ENCODE results near the gene ADTRP. TPM values are rescaled to one million over a fixed set of nuclear protein-coding genes. Genes with fewer than 3 reads are reported as not detected.

ADTRP gene
- total and polyA plus RNA-seq, 10 of the 15 experiments (the other 5 are each of a cell fraction or from before 2014, with no cell fraction given) = 0.10 to 2.6 (median 2.1) TPM

- TF ChIP-seq REST (IDR thresholded peaks at IDR 0.05; ENCODE audit: low read depth, low read length) = 0 out of 2 replicates have a peak, but pooled peaks have one; percentile 10
- no peak for TF ChIP-seq SRF (IDR thresholded peaks at IDR 0.05; ENCODE audit: low read depth in 2 of 2, low read length in 2 of 2)
- TF ChIP-seq ZNF24 (IDR thresholded peaks at IDR 0.05) = peak; percentile 75
- TF ChIP-seq TCF7 (IDR thresholded peaks at IDR 0.05; ENCODE audit: borderline replicate concordance) = no peak
- peak in 1 of 2 experiments; percentile 72; a peak in 2 of 4 replicates for TF ChIP-seq ETV6 (conservative IDR thresholded peaks at IDR 0.05 in 1 of 2, IDR thresholded peaks at IDR 0.05 in 1 of 2; ENCODE audit: borderline replicate concordance in 1 of 2, low read depth in 1 of 2)
- peak; percentile 34 for TF ChIP-seq TAF1 (IDR thresholded peaks at IDR 0.05; ENCODE audit: borderline replicate concordance, low read depth, low read length)
- no peak for TF ChIP-seq USF1 (IDR thresholded peaks at IDR 0.05; ENCODE audit: borderline replicate concordance, extremely low read length, insufficient read depth, low read depth, low read length)
- TF ChIP-seq TARDBP (IDR thresholded peaks at IDR 0.05; ENCODE audit: borderline replicate concordance) = no peak
- TF ChIP-seq SMARCA5 (IDR thresholded peaks at IDR 0.05) = peak; percentile 71
- no peak for TF ChIP-seq ZNF207 (IDR thresholded peaks at IDR 0.05; ENCODE audit: borderline replicate concordance)
- TF ChIP-seq MTA3 (IDR thresholded peaks at IDR 0.05; ENCODE audit: borderline replicate concordance, low read length) = peak; percentile 87
- 0 out of 2 replicates have a peak, but pooled peaks have one; percentile 16 for TF ChIP-seq MXI1 (IDR thresholded peaks at IDR 0.05; ENCODE audit: low read depth, low read length)
- no peak for TF ChIP-seq ZNF384 (IDR thresholded peaks at IDR 0.05; ENCODE audit: borderline replicate concordance, low read depth, low read length)
- no peak for TF ChIP-seq HCFC1 (IDR thresholded peaks at IDR 0.05; ENCODE audit: low read length)
- TF ChIP-seq RCOR1 (conservative IDR thresholded peaks at IDR 0.05; ENCODE audit: low read depth, low read length) = no peak
- TF ChIP-seq MAX (IDR thresholded peaks at IDR 0.05; ENCODE audit: low read depth, low read length) = no peak
- peak; percentile 71 for TF ChIP-seq NR2F1 (conservative IDR thresholded peaks at IDR 0.05)
- TF ChIP-seq BCL3 (IDR thresholded peaks at IDR 0.05; ENCODE audit: borderline replicate concordance, insufficient read depth, low read depth, low read length, poor library complexity, severe bottlenecking) = peak; percentile 58
- no peak for TF ChIP-seq KDM1A (IDR thresholded peaks at IDR 0.05; ENCODE audit: borderline replicate concordance)
- no peak for TF ChIP-seq CEBPZ (IDR thresholded peaks at IDR 0.05; ENCODE audit: low read depth, low read length)
These were observed 7.4 kb upstream of the ADTRP start (continued) for GRCh38 chr6:11785774-11786579.
